ENCODE results near the gene C15orf39.
"Not testable (repeated sequence)": the region's sequence is repeated elsewhere in the genome, so short reads cannot be mapped to it uniquely, and the experiment has no call there.

Gene C15orf39

GRCh38 chr15:75232826-75233503 lies 31.3 kb downstream of the C15orf39 start:
- DNase-seq = no peak

GRCh38 chr15:75233504-75234190 lies 32.0 kb downstream of the C15orf39 start:
- DNase-seq = no peak

GRCh38 chr15:75234191-75234810 lies 32.6 kb downstream of the C15orf39 start:
- DNase-seq = no peak

- no peak for DNase-seq
Measured at GRCh38 chr15:75235051-75235673, 33.5 kb downstream of the C15orf39 start.

- no peak for DNase-seq
Measured at GRCh38 chr15:75235760-75236729, 34.4 kb downstream of the C15orf39 start.

- no peak for DNase-seq
Measured at GRCh38 chr15:75237316-75237982, 35.8 kb downstream of the C15orf39 start.

GRCh38 chr15:75238150-75238549 lies 36.5 kb downstream of the C15orf39 start:
- no peak for DNase-seq

- DNase-seq = not testable (repeated sequence)
Measured at GRCh38 chr15:75245741-75246140, 44.1 kb downstream of the C15orf39 start.

GRCh38 chr15:75248991-75249390 lies 47.3 kb downstream of the C15orf39 start:
- not testable (repeated sequence) for DNase-seq

- DNase-seq = no peak
Measured at GRCh38 chr15:75249726-75250125, 48.0 kb downstream of the C15orf39 start.

GRCh38 chr15:75251343-75251742 lies 49.7 kb downstream of the C15orf39 start:
- not testable (repeated sequence) for DNase-seq

- not testable (repeated sequence) for DNase-seq
Measured at GRCh38 chr15:75252285-75252684, 50.6 kb downstream of the C15orf39 start.

- DNase-seq = not testable (repeated sequence)
Measured at GRCh38 chr15:75258034-75258433, 56.4 kb downstream of the C15orf39 start, which contains the start of gene GOLGA6C. TSS of gene GOLGA6C (plus strand) at chr15:75258334. CDS start at chr15:75258599, 265 bp downstream.

- DNase-seq = not testable (repeated sequence)
Measured at GRCh38 chr15:75258620-75259343, 57.1 kb downstream of the C15orf39 start.

GRCh38 chr15:75259873-75260272 lies 58.2 kb downstream of the C15orf39 start:
- DNase-seq = not testable (repeated sequence)

All from activated CD4-positive, alpha-beta T cell treated with anti-CD3 and anti-CD28 coated beads, Interleukin-2, Interleukin-6, amounts not matched to agents 100 ng/mL and 50 ng/mL, durations not matched to agents 16 hours and 8 hours (primary cell).